Measurements from ENCODE around the gene GGT7. TPM values are rescaled to one million over a fixed set of nuclear protein-coding genes. Genes with fewer than 3 reads are reported as not detected.

The GGT7 gene
- total and polyA plus RNA-seq, 4 donors, result 3.7 to 8.1 (median 6.0) TPM

DNA sequence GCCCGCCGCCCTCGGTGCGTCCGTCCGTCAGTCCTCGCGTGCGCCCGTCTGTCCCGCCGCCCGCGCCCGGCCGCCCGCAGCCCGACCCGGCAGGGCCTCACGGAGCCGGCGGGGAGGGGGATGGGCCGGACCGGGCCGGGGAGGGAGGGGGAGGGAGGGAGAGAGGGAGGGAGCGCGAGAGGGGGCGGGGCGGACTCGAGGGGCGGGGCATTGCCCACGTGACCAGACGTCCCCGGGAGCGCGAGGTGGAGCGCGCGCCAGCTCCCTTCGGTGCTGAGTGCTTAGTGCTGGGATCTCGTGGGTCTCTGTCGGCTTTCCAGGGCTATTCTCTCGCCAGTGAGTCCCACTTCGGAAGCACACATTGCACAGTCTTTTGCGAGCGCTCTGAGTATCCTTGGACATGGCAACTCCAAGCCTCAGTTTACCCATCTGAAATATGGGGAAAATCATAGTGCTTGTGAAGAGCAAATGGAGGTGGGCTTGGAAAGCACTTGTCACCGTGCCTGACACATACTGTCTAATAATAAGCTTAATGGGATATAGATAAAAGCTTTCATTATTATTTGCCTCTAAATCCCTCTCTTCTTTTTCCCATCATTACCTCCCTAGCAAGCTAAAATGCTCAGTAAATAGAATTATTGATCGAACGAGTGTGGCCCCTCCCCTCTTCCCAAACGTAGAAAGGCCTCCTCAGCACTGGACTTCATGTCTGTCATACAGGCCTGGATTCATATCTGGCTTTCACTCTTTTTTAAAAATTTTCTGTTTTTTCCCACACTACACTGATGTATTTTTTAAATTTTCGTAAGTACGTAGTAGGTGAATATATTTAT, 46.9 kb downstream of the GGT7 start, which contains the start of gene NCOA6:
Gene NCOA6, minus strand, starts transcription at position 122 of the 833 bp plus-strand sequence. CDS start 43,296 bp downstream, outside the sequence.
- peak; percentile 95 for DNase-seq (ENCODE audit: low spot score)
- H3K4me3 ChIP-seq (ENCODE audit: low read depth in 1 of 3, low read length in 3 of 3), result peak within 1 kb of the TSS; percentile 72 to 99 (median 99)
- no peaks in the 10 kb centered on the region for H3K27me3 ChIP-seq (ENCODE audit: control insufficient read depth in 4 of 4, insufficient read depth in 4 of 4, low read length in 3 of 4)
- TF ChIP-seq, protein P1, sequence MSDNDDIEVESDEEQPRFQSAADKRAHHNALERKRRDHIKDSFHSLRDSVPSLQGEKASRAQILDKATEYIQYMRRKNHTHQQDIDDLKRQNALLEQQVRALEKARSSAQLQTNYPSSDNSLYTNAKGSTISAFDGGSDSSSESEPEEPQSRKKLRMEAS (IDR thresholded peaks at IDR 0.05), result peak; percentile 28
- TF ChIP-seq, protein P2, sequence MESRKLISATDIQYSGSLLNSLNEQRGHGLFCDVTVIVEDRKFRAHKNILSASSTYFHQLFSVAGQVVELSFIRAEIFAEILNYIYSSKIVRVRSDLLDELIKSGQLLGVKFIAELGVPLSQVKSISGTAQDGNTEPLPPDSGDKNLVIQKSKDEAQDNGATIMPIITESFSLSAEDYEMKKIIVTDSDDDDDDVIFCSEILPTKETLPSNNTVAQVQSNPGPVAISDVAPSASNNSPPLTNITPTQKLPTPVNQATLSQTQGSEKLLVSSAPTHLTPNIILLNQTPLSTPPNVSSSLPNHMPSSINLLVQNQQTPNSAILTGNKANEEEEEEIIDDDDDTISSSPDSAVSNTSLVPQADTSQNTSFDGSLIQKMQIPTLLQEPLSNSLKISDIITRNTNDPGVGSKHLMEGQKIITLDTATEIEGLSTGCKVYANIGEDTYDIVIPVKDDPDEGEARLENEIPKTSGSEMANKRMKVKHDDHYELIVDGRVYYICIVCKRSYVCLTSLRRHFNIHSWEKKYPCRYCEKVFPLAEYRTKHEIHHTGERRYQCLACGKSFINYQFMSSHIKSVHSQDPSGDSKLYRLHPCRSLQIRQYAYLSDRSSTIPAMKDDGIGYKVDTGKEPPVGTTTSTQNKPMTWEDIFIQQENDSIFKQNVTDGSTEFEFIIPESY (IDR thresholded peaks at IDR 0.05), result no peak
- TF ChIP-seq JUND (IDR thresholded peaks at IDR 0.05), result no peak
- TF ChIP-seq, protein P3, sequence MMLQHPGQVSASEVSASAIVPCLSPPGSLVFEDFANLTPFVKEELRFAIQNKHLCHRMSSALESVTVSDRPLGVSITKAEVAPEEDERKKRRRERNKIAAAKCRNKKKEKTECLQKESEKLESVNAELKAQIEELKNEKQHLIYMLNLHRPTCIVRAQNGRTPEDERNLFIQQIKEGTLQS (IDR thresholded peaks at IDR 0.05), result no peak
- TF ChIP-seq HNF4G (IDR thresholded peaks at IDR 0.05), result no peak
- peak within 1 kb of the TSS; percentile 66 to 75 for H3K9ac ChIP-seq (ENCODE audit: low read depth in 1 of 2, low read length in 2 of 2)
- 7% methylated on average over 52 of the region's 52 CpGs for WGBS
- no peaks in the 10 kb centered on the region for H3K9me3 ChIP-seq (ENCODE audit: control insufficient read depth in 4 of 4, low read length in 3 of 4)
- peak within 1 kb of the TSS; percentile 67 to 76 for H3K27ac ChIP-seq (ENCODE audit: low read depth in 1 of 2, low read length in 2 of 2)
- H3K4me1 ChIP-seq (ENCODE audit: control insufficient read depth in 4 of 4, insufficient read depth in 4 of 4, low read length in 3 of 4), result peaks cover 4 to 25% (median 21%) of the 10 kb centered on the region in 4 donors
- no peaks in the 10 kb centered on the region for H3K36me3 ChIP-seq (ENCODE audit: control insufficient read depth in 4 of 4, insufficient read depth in 3 of 4, low read depth in 1 of 4, low read length in 3 of 4)

DNA sequence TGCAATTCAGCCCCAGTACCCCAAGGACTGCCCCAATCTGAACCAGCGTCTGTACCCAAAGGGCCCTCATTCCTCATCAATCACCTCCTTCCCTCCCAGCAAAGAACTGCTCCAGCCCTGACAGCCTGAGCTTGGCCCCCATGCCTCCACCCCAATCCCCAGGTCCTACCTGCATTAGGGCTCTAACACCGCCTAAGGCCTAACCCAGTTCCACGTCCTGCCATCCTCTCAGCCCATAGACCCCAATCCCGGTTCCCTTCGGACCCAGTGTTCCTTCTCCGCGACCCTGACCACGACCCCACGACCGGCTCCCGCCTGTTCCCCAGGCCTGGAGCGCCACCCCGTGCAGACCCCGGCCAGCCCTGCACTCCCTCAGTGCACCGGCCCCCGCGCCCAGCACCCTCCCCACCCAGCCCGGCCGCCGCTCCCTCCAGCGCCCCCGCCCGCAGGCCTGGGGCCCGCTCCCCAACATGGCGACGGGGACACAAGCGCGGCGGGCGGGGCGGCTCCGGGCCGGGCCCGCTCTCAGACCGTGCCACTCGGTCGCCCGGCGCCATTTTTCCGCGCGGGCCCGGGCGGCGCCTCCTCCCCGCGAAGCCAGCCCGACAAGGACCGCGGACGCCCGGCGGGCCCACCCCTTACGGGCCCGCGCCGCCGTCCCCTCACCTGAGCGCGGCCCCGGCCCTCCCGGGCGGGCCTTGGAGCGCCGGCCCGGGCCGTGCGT, 47.7 kb downstream of the GGT7 start:
- no peaks in the 10 kb centered on the region for H3K9me3 ChIP-seq (ENCODE audit: control insufficient read depth in 4 of 4, low read length in 3 of 4)
- peak; percentile 67 for DNase-seq (ENCODE audit: low spot score)
- TF ChIP-seq RXRA (IDR thresholded peaks at IDR 0.05) (no peak), YY1 (IDR thresholded peaks at IDR 0.05) (peak; percentile 6), HNF4G (IDR thresholded peaks at IDR 0.05) (no peak)
- WGBS, result under 1% methylated on average over 68 of the region's 68 CpGs
- H3K4me1 ChIP-seq (ENCODE audit: control insufficient read depth in 4 of 4, insufficient read depth in 4 of 4, low read length in 3 of 4), result peaks cover 5 to 27% (median 21%) of the 10 kb centered on the region in 4 donors
- peak overlapping the region; percentile 67 to 76 for H3K27ac ChIP-seq (ENCODE audit: low read depth in 1 of 2, low read length in 2 of 2)
- H3K36me3 ChIP-seq (ENCODE audit: control insufficient read depth in 4 of 4, insufficient read depth in 3 of 4, low read depth in 1 of 4, low read length in 3 of 4), result no peaks in the 10 kb centered on the region
- H3K4me3 ChIP-seq (ENCODE audit: low read depth in 1 of 3, low read length in 3 of 3), result peak overlapping the region; percentile 72 to 99 (median 99)
- H3K9ac ChIP-seq (ENCODE audit: low read depth in 1 of 2, low read length in 2 of 2), result peak overlapping the region; percentile 66 to 75
- H3K27me3 ChIP-seq (ENCODE audit: control insufficient read depth in 4 of 4, insufficient read depth in 4 of 4, low read length in 3 of 4), result no peaks in the 10 kb centered on the region

DNA sequence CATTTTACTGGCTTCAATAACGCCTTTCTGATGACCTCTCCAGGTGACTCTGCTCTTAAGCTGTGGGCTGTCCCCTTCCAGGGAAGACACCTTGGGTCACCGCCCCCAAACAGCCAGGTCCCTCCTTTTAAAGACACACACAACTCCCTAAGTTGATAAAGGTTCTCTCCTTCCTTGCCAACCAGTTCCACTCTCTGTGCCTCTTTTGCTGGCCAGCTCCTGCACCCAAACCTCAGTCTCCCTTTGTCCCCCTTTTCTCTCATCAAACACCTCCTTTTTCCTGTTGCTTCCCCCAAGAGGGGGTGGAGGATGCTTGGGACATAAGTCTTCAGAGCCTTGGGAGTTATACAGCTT, 48.2 kb downstream of the GGT7 start:
- Histone ChIP-seq H3K36me3 (ENCODE audit: control insufficient read depth in 4 of 4, insufficient read depth in 3 of 4, low read depth in 1 of 4, low read length in 3 of 4) (no peaks in the 10 kb centered on the region), H3K9ac (ENCODE audit: low read depth in 1 of 2, low read length in 2 of 2) (peak overlapping the region; percentile 66 to 75), H3K4me1 (ENCODE audit: control insufficient read depth in 4 of 4, insufficient read depth in 4 of 4, low read length in 3 of 4) (peaks cover 5 to 29% (median 23%) of the 10 kb centered on the region in 4 donors), H3K27ac (ENCODE audit: low read depth in 1 of 2, low read length in 2 of 2) (peak overlapping the region; percentile 67 to 76), H3K4me3 (ENCODE audit: low read depth in 1 of 3, low read length in 3 of 3) (peak overlapping the region; percentile 63 to 99 (median 99)), H3K9me3 (ENCODE audit: control insufficient read depth in 4 of 4, low read length in 3 of 4) (no peaks in the 10 kb centered on the region), H3K27me3 (ENCODE audit: control insufficient read depth in 4 of 4, insufficient read depth in 4 of 4, low read length in 3 of 4) (no peaks in the 10 kb centered on the region)
- TF ChIP-seq, protein P4, sequence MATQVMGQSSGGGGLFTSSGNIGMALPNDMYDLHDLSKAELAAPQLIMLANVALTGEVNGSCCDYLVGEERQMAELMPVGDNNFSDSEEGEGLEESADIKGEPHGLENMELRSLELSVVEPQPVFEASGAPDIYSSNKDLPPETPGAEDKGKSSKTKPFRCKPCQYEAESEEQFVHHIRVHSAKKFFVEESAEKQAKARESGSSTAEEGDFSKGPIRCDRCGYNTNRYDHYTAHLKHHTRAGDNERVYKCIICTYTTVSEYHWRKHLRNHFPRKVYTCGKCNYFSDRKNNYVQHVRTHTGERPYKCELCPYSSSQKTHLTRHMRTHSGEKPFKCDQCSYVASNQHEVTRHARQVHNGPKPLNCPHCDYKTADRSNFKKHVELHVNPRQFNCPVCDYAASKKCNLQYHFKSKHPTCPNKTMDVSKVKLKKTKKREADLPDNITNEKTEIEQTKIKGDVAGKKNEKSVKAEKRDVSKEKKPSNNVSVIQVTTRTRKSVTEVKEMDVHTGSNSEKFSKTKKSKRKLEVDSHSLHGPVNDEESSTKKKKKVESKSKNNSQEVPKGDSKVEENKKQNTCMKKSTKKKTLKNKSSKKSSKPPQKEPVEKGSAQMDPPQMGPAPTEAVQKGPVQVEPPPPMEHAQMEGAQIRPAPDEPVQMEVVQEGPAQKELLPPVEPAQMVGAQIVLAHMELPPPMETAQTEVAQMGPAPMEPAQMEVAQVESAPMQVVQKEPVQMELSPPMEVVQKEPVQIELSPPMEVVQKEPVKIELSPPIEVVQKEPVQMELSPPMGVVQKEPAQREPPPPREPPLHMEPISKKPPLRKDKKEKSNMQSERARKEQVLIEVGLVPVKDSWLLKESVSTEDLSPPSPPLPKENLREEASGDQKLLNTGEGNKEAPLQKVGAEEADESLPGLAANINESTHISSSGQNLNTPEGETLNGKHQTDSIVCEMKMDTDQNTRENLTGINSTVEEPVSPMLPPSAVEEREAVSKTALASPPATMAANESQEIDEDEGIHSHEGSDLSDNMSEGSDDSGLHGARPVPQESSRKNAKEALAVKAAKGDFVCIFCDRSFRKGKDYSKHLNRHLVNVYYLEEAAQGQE (IDR thresholded peaks at IDR 0.05), result no peak
- peak; percentile 71 for TF ChIP-seq SP1 (IDR thresholded peaks at IDR 0.05)
- TF ChIP-seq RXRA (IDR thresholded peaks at IDR 0.05), result peak in 1 of 2 donors; percentile 45
- TF ChIP-seq, protein P1 (IDR thresholded peaks at IDR 0.05), result no peak
- TF ChIP-seq YY1 (IDR thresholded peaks at IDR 0.05), result no peak
- no peak for TF ChIP-seq FOXA2 (IDR thresholded peaks at IDR 0.05)
- TF ChIP-seq TAF1 (conservative IDR thresholded peaks at IDR 0.05), result no peak
- no peak for TF ChIP-seq JUND (IDR thresholded peaks at IDR 0.05)
- no peak for TF ChIP-seq FOXA1 (IDR thresholded peaks at IDR 0.05)
- no peak for TF ChIP-seq GABPA (IDR thresholded peaks at IDR 0.05 in 1 of 2, conservative IDR thresholded peaks at IDR 0.05 in 1 of 2)
- no peak for TF ChIP-seq EGR1 (IDR thresholded peaks at IDR 0.05; ENCODE audit: low read depth in 2 of 2)
- peak; percentile 12 to 37 for TF ChIP-seq HNF4A (conservative IDR thresholded peaks at IDR 0.05)
- TF ChIP-seq RAD21 (IDR thresholded peaks at IDR 0.05), result no peak
- no peak for TF ChIP-seq HNF4G (IDR thresholded peaks at IDR 0.05)
- DNase-seq (ENCODE audit: low spot score), result peak; percentile 83
- 2% methylated on average over 2 of the region's 2 CpGs for WGBS

Measured in liver (tissue), 9 donors.